ENCODE measurements around the gene CCDC180.
"Not testable (repeated sequence)": the region's sequence is repeated elsewhere in the genome, so short reads cannot be mapped to it uniquely, and the experiment has no call there.

Gene CCDC180

GRCh38 chr9:97311798-97312500 lies 4.5 kb downstream of the CCDC180 start:
- DNase-seq: no peak

- no peak for DNase-seq
These were observed 5.1 kb downstream of the CCDC180 start for GRCh38 chr9:97312556-97312955.

DNA sequence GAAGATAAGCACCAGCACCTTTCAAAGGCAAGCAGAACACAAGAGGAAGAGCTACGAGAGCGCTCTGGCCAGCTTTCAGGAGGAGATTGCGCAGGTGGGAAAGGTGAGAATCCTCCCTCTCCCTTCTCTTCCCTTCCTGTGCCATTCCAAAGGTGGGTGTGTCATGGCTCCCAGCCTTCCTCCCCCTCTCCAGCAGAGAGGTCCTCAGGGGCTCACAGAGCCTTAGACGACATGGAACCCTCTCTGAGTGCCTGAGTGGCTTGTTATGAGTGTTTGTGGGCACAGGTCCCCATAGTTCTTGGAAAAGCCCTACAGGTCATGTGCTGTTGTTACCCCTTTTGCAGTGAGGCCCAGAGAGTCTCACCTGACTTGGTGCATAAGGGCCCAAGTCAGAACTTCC lies 5.8 kb downstream of the CCDC180 start:
- no peak for DNase-seq

- DNase-seq: no peak
These were observed 6.3 kb downstream of the CCDC180 start for GRCh38 chr9:97313746-97314145.

- DNase-seq: no peak
These were observed 7.0 kb downstream of the CCDC180 start for GRCh38 chr9:97314503-97314902.

DNA sequence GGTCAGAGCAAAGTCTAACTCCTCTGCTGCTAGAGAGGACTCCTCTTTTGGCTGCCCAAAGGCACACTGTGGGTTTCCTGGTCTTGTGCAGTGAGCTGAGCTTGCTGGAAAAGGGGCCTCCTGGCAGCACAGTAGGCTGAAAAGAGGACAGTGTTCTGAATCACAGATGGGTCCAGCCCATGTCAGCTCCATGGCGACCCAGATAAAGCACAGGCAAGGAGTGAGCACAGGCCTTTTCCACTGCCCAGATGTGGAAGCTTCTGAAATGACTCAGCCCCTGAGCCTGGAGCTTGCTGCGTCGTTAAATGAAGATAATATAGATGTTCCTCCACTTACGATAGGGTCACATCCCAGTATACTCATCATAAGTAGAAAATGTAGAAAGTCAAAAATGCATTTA lies 8.1 kb downstream of the CCDC180 start:
- no peak for DNase-seq

DNA sequence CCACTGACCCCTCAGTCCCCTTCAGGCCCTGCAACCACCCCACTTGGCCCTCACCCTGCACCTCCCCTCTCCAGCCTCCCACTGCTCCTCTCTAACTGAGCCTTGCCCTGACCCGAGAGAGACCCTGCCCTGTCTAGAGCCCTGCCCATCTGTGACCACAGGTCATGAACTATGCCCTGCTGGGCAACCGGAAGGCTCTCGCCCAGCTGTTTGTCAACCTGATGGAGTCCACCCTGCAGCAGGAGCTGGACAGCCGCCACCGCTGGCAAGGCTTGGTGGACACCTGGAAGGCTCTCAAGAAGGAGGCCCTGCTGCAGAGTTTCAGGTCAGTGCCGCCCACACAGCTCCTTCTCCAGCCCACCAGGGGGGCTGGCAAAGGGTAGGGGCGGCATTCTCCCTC lies 9.4 kb downstream of the CCDC180 start:
- DNase-seq: no peak

DNA sequence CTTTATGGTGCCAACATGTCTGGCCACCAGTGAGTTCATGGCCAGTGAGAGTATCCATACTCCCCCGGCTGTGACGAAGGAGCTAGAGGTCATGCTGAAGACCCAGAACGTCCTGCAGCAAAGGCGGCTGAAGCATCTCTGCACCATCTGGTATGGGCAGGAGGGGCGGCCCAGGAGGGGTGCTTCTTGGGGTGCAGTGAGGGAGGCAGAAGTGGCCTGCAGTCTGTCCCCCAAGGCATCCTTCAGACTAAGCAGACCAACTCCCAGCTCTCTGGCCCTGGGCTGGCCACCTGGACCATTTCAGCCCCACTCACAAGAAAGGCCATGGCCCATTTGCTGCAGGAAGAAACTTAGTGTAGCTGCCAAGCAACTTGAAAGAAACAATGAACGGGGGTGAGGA lies 11.0 kb downstream of the CCDC180 start:
- no peak for DNase-seq

DNA sequence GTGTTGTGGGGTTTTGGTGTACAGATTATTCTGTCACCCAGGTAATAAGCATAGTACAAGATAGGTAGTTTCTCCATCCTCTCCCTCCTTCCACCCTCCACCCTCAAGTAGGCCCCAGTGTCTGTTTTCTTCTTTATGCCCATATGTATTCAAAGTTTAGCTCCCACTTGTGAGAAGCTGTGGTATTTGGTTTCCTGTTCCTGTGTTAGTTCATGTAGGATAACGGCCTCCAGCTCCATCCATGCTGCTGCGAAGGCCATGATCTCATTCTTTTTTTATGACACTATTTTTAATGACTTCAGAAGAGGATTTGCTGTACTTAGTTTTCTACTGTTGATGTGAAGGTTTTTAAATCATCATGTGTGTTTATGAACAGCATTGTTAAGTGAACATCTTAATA lies 11.9 kb downstream of the CCDC180 start:
- no peak for DNase-seq

DNA sequence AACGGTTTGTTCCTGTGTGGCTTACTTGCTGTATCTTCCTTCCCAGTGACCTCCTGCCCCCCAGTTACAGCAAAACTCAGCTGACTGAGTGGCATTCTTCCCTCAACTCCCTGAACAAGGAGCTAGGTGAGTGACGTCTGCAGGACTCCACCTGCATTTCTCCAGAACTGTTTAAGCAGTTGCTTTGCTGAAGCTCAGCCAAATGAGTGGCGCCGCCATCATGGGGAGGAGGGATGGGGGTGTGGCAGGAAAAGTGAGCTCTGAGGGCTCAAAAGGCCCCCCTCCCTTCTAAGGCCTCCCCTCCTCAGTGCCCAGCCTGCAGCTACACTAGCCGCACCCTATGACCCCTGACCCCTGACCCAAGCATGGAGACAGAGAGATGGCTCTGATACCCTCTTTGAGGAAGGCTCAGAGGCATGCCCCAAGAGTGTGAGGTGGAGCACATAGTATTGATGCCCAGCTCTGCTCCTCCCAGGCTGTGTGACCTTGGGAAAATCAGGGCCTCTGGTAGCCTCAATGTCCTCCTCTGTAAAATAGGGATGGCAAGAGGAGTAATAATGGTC lies 12.7 kb downstream of the CCDC180 start:
- no peak for DNase-seq

DNA sequence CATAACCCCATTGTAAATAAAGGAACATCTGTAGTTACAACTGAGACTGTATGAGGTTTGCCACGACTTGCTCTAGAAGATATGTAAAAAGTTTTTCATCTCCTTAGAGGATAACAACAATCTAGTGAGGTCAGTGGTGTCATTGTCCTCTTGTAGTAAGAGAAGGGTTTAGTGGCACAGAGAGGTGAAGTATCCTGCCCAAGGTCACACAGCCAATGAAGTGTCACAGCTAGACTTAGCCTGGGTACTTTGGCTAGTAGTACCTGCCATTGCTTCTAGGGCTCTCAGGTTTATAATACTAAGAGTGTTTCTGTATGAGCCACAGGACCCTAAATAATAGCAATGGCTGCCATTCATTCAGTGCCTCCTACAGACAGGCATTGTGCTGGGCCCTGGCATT lies 13.8 kb downstream of the CCDC180 start:
- no peak for DNase-seq

DNA sequence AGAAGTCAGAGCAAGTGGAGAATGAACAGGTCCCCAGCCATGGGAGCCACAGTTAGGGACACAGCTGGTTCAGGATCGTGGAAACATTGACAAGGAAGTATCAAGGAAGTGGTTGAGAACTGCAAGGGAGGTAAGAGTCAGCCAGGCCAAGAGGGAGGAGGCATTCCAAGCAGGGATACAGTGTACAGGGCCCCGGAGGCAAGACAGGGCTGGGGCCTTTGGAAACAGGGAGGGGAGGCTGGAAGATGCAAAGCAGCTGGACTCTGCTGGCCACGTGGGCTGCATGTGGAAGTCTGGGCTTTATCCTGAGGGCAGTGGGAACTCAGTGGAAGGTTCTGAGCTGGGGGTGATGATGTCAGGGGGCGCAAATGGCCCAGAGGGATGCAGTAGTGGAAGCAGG lies 14.2 kb downstream of the CCDC180 start:
- no peak for DNase-seq

DNA sequence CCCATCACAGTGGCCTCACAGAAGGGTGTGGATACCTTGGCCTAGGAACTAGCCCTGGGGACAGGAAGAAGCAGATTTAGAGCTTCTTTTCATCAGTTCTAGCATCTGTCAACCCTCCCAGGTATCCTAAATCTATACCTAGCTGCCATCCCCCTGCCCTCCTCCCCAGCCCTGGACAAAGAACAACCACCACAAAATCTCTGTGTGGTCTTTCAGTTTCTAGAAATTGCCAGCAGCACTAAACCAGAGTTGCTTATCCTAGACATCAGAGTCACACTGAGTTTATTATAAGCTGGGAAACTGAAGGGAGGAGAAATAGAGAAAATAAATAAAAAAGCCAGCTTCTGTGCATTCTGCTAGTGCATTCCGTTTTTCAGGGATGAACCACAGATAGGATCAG lies 14.6 kb downstream of the CCDC180 start:
- DNase-seq: no peak

- DNase-seq: no peak
These were observed 17.5 kb downstream of the CCDC180 start for GRCh38 chr9:97324954-97325353.

DNA sequence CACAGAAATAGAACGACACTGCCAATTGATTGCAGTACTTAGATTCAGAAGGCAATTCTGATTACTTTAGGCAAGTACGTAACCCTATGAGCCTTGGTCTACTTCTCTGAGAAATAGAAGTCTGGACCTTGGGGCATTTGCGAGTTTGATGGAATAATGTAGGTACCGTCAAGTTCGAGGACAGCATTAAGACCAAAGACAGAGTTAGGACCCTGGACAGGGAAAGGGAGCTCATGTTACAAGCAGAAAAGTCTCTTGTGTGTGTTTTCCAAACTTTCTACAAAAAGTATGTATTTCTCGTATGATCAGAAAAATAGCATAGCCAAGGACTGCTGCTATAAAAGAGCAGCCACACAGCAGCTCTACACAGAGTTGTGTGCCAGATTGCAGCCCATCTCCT lies 20.1 kb downstream of the CCDC180 start:
- no peak for DNase-seq

- DNase-seq: no peak
These were observed 25.5 kb downstream of the CCDC180 start for GRCh38 chr9:97332993-97333392.

- DNase-seq: not testable (repeated sequence)
These were observed 28.2 kb downstream of the CCDC180 start for GRCh38 chr9:97335622-97336021.

GRCh38 chr9:97348871-97349270 lies 41.4 kb downstream of the CCDC180 start:
- DNase-seq: no peak

DNA sequence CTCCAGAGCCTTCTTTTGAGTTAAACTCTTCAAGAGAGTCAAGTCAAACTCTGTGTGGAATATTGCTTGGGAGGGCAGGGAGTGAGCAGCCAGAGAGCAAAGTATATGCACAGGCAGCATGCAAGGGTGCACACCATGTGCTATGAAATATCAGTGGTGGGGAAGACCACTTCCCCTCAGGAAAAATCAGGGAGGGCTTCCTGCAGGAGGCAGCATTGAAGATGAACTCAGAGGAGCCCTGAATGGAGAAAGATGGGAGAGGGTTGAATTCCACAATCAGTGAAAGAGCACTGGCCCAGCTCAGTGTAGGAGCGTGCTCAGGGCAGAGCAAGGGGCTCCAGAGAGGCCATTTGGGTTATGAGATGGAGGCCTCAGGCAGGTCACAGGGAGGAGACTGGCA lies 41.9 kb downstream of the CCDC180 start:
- DNase-seq: no peak

GRCh38 chr9:97354637-97355036 lies 47.2 kb downstream of the CCDC180 start:
- DNase-seq: no peak

DNA sequence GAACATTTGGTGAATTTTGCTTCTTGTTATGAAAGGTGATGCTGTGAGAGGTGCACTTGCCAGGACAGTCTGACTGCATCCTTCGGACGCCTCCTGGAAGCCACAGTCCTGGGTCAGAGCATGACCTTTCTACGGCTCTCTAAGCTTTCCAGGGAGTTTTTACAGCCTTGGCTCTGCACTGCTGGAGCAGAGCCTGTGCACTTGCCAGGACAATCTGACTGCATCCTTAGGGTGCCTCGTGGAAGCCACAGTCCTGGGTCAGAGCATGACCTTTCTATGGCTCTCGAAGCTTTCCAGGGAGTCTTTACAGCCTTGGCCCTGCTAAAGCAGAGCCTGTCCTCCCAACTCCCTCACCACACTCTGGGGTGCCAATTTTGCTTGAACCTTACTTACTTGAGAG lies 49.6 kb downstream of the CCDC180 start:
- DNase-seq: no peak
